Upper lobe of left lung (tissue), 6 donors: ENCODE measurements around the gene BTBD9. TPM values are rescaled to one million over a fixed set of nuclear protein-coding genes. Genes with fewer than 3 reads are reported as not detected.
A peak's percentile ranks its signal among the peaks of the same experiment; 100 is the strongest.
"Not testable (repeated sequence)": the region's sequence is repeated elsewhere in the genome, so short reads cannot be mapped to it uniquely, and the experiment has no call there.

Experiments used
- ATAC-seq, 2 donors: fragments of 200-7000 bp; cut with Tn5 transposase; one replicate each; pipeline ENCODE4 v1.9.1; 2022; ENCODE audit warnings: mild to moderate bottlenecking in 2 of 2, moderate library complexity in 2 of 2; ENCODE audit not compliant: low FRiP score in 2 of 2
- DNase-seq, 2 donors: peaks; one replicate each; pipeline ENCODE4 v3.0.0-alpha.2; 2019 to 2020
- H3K27ac ChIP-seq, 4 donors: fragments of 200-600 bp; sonication (generic); one replicate each; pipeline ENCODE4 v1.5.1; 2016 to 2019
- H3K27me3 ChIP-seq, 4 donors: fragments of 200-600 bp; sonication (generic); one replicate each; pipeline ENCODE4 v1.5.1; 2017 to 2019
- H3K36me3 ChIP-seq, 4 donors: fragments of 200-600 bp; sonication (generic); one replicate each; pipeline ENCODE4 v1.5.1; 2016 to 2019
- H3K4me1 ChIP-seq, 4 donors: fragments of 200-600 bp; sonication (generic); one replicate each; pipeline ENCODE4 v1.5.1; 2018 to 2019
- H3K4me3 ChIP-seq, 4 donors: fragments of 200-600 bp; sonication (generic); one replicate each; pipeline ENCODE4 v1.5.1; 2017 to 2019; ENCODE audit warnings: mild to moderate bottlenecking in 2 of 4, moderate library complexity in 1 of 4
- H3K9me3 ChIP-seq, 4 donors: fragments of 200-600 bp; sonication (generic); one replicate each; pipeline ENCODE4 v1.5.1; 2018 to 2019
- EP300 ChIP-seq, 4 donors: sonication (generic); formaldehyde crosslinking; IDR thresholded peaks; one replicate each; pipeline ENCODE4 v1.5.1; 2017; ENCODE audit warnings: antibody characterized with exemption in 4 of 4, control low read depth in 2 of 4
- POLR2A ChIP-seq, 4 donors: fragments of 450-650 bp; IDR thresholded peaks; one replicate each; pipeline ENCODE4 v1.5.1; 2016 to 2017; ENCODE audit warnings: antibody characterized with exemption in 4 of 4, mild to moderate bottlenecking in 2 of 4
- POLR2AphosphoS5 ChIP-seq, 2 donors: sonication (generic); formaldehyde crosslinking; IDR thresholded peaks; one replicate each; pipeline ENCODE4 v1.5.1; 2017; ENCODE audit warnings: antibody characterized with exemption in 2 of 2
- WGBS, 2 donors: methylation state at CpG; one replicate each; pipeline ENCODE4 v1.1.5; 2017 to 2018; 5-methylcytosine and 5-hydroxymethylcytosine counted together
- total RNA-seq, 6 donors: library from RNA; depleted of rRNA in 4 of 6; stranded (reverse); fragments of >200 nt in 4 of 6; gene quantifications; one replicate each; pipeline versions ENCODE4 v1.1.0 to v1.2.1, GENCODE V29; 2016 to 2021
- TF ChIP-seq, protein P1 (sequence below), 6 experiments: fragments of 450-650 bp in 4 of 6; fragments of 200-600 bp in 2 of 6; sonication (generic) in 2 of 6; IDR thresholded peaks; one replicate each; pipeline ENCODE4 v1.5.1; 2016 to 2019; ENCODE audit warnings: antibody characterized with exemption in 6 of 6
- donor health status: DM: no; HTN: no; CAD: no; lungs with moderate emphysema.
- donor health status: DM: no; HTN: yes; CAD: no; lungs with severe emphysema.

The BTBD9 gene
- total RNA-seq, 6 donors from 2014 or later, result 18.2 to 60.8 (median 44.9) TPM

DNA sequence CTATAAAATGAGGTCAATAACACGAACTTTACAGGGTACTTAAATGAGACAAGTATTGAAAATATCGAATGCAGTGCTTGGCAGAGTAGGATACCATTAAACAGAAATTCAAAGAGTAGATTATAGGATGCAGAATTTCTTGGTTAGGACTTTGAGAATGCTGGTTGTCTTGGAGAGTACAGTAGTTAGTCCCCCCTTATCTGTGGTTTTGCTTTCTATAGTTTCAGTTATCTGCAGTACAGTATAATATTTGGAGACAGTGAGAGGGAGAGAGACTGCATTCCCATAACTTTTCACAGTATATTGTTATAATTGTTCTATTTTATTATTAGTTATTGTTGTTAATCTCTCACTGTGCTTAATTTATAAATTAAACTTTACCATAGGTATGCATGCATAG lies 290.5 kb downstream of the BTBD9 start:
- H3K27ac ChIP-seq, result no peak overlapping the region
- H3K4me3 ChIP-seq, result no peak overlapping the region
- WGBS, 2 donors, result 85 to 91% methylated on average over 2 of the region's 2 CpGs
- no peak for TF ChIP-seq POLR2AphosphoS5 (IDR thresholded peaks at IDR 0.05)
- TF ChIP-seq, protein P1, sequence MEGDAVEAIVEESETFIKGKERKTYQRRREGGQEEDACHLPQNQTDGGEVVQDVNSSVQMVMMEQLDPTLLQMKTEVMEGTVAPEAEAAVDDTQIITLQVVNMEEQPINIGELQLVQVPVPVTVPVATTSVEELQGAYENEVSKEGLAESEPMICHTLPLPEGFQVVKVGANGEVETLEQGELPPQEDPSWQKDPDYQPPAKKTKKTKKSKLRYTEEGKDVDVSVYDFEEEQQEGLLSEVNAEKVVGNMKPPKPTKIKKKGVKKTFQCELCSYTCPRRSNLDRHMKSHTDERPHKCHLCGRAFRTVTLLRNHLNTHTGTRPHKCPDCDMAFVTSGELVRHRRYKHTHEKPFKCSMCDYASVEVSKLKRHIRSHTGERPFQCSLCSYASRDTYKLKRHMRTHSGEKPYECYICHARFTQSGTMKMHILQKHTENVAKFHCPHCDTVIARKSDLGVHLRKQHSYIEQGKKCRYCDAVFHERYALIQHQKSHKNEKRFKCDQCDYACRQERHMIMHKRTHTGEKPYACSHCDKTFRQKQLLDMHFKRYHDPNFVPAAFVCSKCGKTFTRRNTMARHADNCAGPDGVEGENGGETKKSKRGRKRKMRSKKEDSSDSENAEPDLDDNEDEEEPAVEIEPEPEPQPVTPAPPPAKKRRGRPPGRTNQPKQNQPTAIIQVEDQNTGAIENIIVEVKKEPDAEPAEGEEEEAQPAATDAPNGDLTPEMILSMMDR (IDR thresholded peaks at IDR 0.05), result no peak
- no peak for TF ChIP-seq EP300 (IDR thresholded peaks at IDR 0.05)
- no peak for TF ChIP-seq POLR2A (IDR thresholded peaks at IDR 0.05)
- no peaks in the 10 kb centered on the region for H3K27me3 ChIP-seq
- ATAC-seq (no peak), DNase-seq (no peak)
- peaks cover 0 to 3% (median 1%) of the 10 kb centered on the region in 4 donors for H3K4me1 ChIP-seq
- H3K9me3 ChIP-seq, result no peaks in the 10 kb centered on the region
- H3K36me3 ChIP-seq, result no peaks in the 10 kb centered on the region

GRCh38 chr6:38348371-38348770 lies 291.4 kb downstream of the BTBD9 start:
- H3K4me1 ChIP-seq, result peaks cover 0 to 3% (median 1%) of the 10 kb centered on the region in 4 donors
- WGBS, 2 donors, result 90 to 93% methylated on average over 3 of the region's 3 CpGs

DNA sequence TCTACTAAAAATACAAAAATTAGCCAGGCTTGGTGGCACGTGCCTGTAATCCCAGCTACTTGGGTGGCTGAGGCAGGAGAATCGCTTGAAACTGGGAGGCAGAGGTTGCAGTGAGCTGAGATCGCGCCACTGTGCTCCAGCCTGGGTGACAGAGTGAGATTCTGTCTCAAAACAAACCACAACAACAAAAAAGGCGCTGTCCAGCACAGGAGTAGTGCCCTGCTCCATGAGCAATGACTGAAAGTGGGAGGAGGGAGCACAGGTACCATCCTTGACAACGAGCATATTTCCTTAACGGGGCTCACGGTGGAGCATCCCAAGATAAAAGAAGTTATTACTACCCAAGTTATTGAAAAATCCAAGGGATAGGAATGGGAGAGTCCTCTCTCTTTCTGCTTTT lies 291.9 kb downstream of the BTBD9 start:
- WGBS, 2 donors, result 92% methylated on average over 8 of the region's 8 CpGs
- H3K27me3 ChIP-seq, H3K27ac ChIP-seq, H3K4me3 ChIP-seq, H3K36me3 ChIP-seq, H3K9me3 ChIP-seq, ATAC-seq, H3K4me1 ChIP-seq, DNase-seq: not testable (repeated sequence)

More at GRCh38 chr6:38348371-38348770, 291.4 kb downstream of the BTBD9 start:
- Histone ChIP-seq H3K9me3 (no peaks in the 10 kb centered on the region), H3K4me3 (no peak overlapping the region), H3K27ac (no peak overlapping the region), H3K27me3 (no peaks in the 10 kb centered on the region), H3K36me3 (no peaks in the 10 kb centered on the region)
- DNase-seq (no peak), ATAC-seq (no peak)
- no peak for TF ChIP-seq POLR2A (IDR thresholded peaks at IDR 0.05)
- TF ChIP-seq EP300 (IDR thresholded peaks at IDR 0.05), result no peak
- TF ChIP-seq POLR2AphosphoS5 (IDR thresholded peaks at IDR 0.05), result no peak
- TF ChIP-seq, protein P1 (IDR thresholded peaks at IDR 0.05), result no peak

DNA sequence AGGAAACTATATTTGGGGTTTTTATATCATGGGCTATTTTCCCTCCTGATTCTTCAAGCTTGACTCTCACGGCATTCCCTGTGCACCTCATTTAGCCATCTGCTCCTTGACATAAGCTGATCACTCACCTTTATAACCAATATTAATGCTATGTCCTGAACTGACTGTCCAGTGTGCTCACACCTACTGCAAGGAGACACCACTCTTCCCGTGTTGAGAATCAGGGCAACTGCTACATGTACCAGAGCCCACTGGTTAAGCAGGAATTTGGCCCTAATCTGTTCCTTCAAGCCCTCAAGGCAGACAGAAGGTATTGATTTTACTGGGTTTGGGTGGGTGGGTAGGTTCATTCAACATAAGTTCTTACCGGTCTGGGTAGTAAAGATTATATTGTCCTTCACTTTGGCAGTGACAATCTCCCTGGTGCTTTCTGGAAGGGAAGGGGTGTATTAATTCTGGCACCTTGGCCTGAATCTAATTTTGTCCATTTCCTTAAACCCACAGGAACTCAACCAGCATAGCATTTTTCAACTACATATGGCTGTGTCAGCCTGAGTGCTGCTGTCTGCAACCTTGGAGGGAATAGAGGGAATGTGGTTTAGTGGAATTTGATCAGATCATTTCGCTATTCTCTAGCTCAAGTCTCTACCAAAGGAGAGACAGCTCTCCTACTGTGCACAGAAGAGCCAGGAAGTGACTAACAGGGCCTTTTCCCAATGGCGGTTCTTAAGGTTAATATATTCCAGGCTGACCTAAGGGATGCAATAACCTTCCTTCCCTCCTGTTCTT lies 293.2 kb downstream of the BTBD9 start:
- ATAC-seq (no peak), DNase-seq (no peak)
- H3K27me3 ChIP-seq, result no peaks in the 10 kb centered on the region
- WGBS, 2 donors, result 86 to 92% methylated on average over 5 of the region's 5 CpGs
- H3K4me3 ChIP-seq, result no peak overlapping the region
- H3K4me1 ChIP-seq, result peaks cover 0 to 5% (median 1%) of the 10 kb centered on the region in 4 donors
- H3K27ac ChIP-seq, result no peak overlapping the region
- no peak for TF ChIP-seq POLR2AphosphoS5 (IDR thresholded peaks at IDR 0.05)
- no peak for TF ChIP-seq POLR2A (IDR thresholded peaks at IDR 0.05)
- TF ChIP-seq, protein P1 (IDR thresholded peaks at IDR 0.05), result no peak
- no peak for TF ChIP-seq EP300 (IDR thresholded peaks at IDR 0.05)
- no peaks in the 10 kb centered on the region for H3K9me3 ChIP-seq
- H3K36me3 ChIP-seq, result no peaks in the 10 kb centered on the region

- no peaks in the 10 kb centered on the region for H3K36me3 ChIP-seq
- no peak overlapping the region for H3K27ac ChIP-seq
- 84 to 85% methylated on average over 5 of the region's 5 CpGs for WGBS, 2 donors
- no peaks in the 10 kb centered on the region for H3K9me3 ChIP-seq
- peak in 1 of 2 donors; percentile 1 for DNase-seq
- peaks cover 0 to 5% (median under 1%) of the 10 kb centered on the region in 4 donors for H3K4me1 ChIP-seq
- no peak for ATAC-seq
- H3K4me3 ChIP-seq, result no peak overlapping the region
- TF ChIP-seq, protein P1 (IDR thresholded peaks at IDR 0.05), result no peak
- no peak for TF ChIP-seq POLR2A (IDR thresholded peaks at IDR 0.05)
- no peaks in the 10 kb centered on the region for H3K27me3 ChIP-seq
Observed at GRCh38 chr6:38345586-38345985, 294.1 kb downstream of the BTBD9 start.
